K562 (cell line): ENCODE results near the gene GART. TPM values are rescaled to one million over a fixed set of nuclear protein-coding genes. Genes with fewer than 3 reads are reported as not detected.

ENCODE experiments used
- BHLHE40 ChIP-seq: IDR thresholded peaks from 2 replicates; pipeline ENCODE4 v1.6.1; 2011; ENCODE audit warnings: low read length, improper control_type of control experiment
- BMI1 ChIP-seq: fragments of 150-350 bp; IDR thresholded peaks from 2 replicates; pipeline ENCODE4 v1.6.1; 2014; ENCODE audit warnings: low read length
- CREBBP ChIP-seq: IDR thresholded peaks from one replicate; pipeline ENCODE4 v1.6.1; 2012; ENCODE audit warnings: low read depth, mild to moderate bottlenecking, control low read depth, inconsistent platforms, low read length
- FOXA1 ChIP-seq: fragments of 450-650 bp; IDR thresholded peaks from 2 replicates; pipeline ENCODE4 v1.6.1; 2016; ENCODE audit warnings: mild to moderate bottlenecking, borderline replicate concordance
- RBM14 ChIP-seq: fragments of 200-400 bp; formaldehyde crosslinking; IDR thresholded peaks from 2 replicates; pipeline ENCODE4 v1.6.1; 2018; ENCODE audit warnings: low read depth, mild to moderate bottlenecking, low read length, moderate library complexity, borderline replicate concordance; ENCODE audit not compliant: insufficient read depth
- ZBTB26 ChIP-seq: fragments of 450-650 bp; formaldehyde crosslinking; IDR thresholded peaks from 2 replicates; pipeline ENCODE4 v1.4.0; 2022; ENCODE audit warnings: missing genetic modification characterization
- ZNF324 ChIP-seq: fragments of 250-450 bp; sonication (Bioruptor Pico); IDR thresholded peaks from 2 replicates; pipeline ENCODE4 v1.4.0; 2020; ENCODE audit warnings: mild to moderate bottlenecking
- ZNF347 ChIP-seq: fragments of 450-650 bp; formaldehyde crosslinking; IDR thresholded peaks from 2 replicates; pipeline ENCODE4 v1.4.0; 2020; ENCODE audit warnings: low read depth, mild to moderate bottlenecking, moderate library complexity
- ZNF707 ChIP-seq: fragments of 250-450 bp; sonication (Bioruptor Pico); conservative IDR thresholded peaks from 2 replicates; pipeline ENCODE4 v1.8.0; 2022; ENCODE audit warnings: inconsistent platforms, mild to moderate bottlenecking, moderate library complexity
- polyA plus RNA-seq, 8 experiments: library from polyadenylated mRNA; depleted of rRNA in 4 of 8; stranded (reverse) in 5 of 8; unstranded in 3 of 8; fragments of >200 nt; fragmentation: Nextera tagmentation in 2 of 8; fragmentation: Illumina TruSeq in 1 of 8; extraction: Ambion mirVana in 2 of 8; extraction: Trizol in 1 of 8; gene quantifications; 2 replicates each; pipeline versions ENCODE4 v1.2.1 to v1.2.3, GENCODE V29; 2011 to 2014; ENCODE audit warnings: inconsistent platforms in 1 of 8, missing spikeins in 1 of 8
- total RNA-seq, 7 experiments: library from RNA; depleted of rRNA in 6 of 7; stranded (reverse); fragments of >200 nt in 6 of 7; fragmentation: Illumina TruSeq in 2 of 7; extraction: Trizol in 2 of 7; gene quantifications; 2 replicates each; pipeline versions ENCODE4 v1.2.1 to v1.2.3, GENCODE V29; 2011 to 2021; ENCODE audit warnings: low replicate concordance in 1 of 7
- TF ChIP-seq, protein P1 (sequence below): fragments of 150-350 bp; IDR thresholded peaks from 2 replicates; pipeline ENCODE4 v1.6.1; 2014; ENCODE audit warnings: low read depth, mild to moderate bottlenecking, low read length, borderline replicate concordance
- TF ChIP-seq, protein P2 (sequence below): sonication (generic); formaldehyde crosslinking; IDR thresholded peaks from 2 replicates; pipeline ENCODE4 v1.8.0; 2022; ENCODE audit warnings: mild to moderate bottlenecking, missing genetic modification reagents
- TF ChIP-seq, protein P3 (sequence below): fragments of 250-450 bp; sonication (Bioruptor Pico); IDR thresholded peaks from 2 replicates; pipeline ENCODE4 v1.4.0; 2020; ENCODE audit warnings: mild to moderate bottlenecking
- TF ChIP-seq, protein P4 (sequence below): sonication (generic); formaldehyde crosslinking; IDR thresholded peaks from 2 replicates; pipeline ENCODE4 v1.8.0; 2023; ENCODE audit warnings: mild to moderate bottlenecking, missing genetic modification reagents

The GART gene
- total and polyA plus RNA-seq, 9 of the 15 experiments (the other 6 are each of a cell fraction or from before 2014, with no cell fraction given), result 141 to 429 (median 349) TPM

- TF ChIP-seq ZNF324 (CRISPR knock-in tag) (no peak), BMI1 (no peak), RBM14 (no peak), CREBBP (no peak), ZNF347 (CRISPR knock-in tag) (no peak), FOXA1 (no peak), ZBTB26 (no peak), BHLHE40 (peak; percentile 88), ZNF707 (CRISPR knock-in tag) (no peak)
- TF ChIP-seq, protein P1, sequence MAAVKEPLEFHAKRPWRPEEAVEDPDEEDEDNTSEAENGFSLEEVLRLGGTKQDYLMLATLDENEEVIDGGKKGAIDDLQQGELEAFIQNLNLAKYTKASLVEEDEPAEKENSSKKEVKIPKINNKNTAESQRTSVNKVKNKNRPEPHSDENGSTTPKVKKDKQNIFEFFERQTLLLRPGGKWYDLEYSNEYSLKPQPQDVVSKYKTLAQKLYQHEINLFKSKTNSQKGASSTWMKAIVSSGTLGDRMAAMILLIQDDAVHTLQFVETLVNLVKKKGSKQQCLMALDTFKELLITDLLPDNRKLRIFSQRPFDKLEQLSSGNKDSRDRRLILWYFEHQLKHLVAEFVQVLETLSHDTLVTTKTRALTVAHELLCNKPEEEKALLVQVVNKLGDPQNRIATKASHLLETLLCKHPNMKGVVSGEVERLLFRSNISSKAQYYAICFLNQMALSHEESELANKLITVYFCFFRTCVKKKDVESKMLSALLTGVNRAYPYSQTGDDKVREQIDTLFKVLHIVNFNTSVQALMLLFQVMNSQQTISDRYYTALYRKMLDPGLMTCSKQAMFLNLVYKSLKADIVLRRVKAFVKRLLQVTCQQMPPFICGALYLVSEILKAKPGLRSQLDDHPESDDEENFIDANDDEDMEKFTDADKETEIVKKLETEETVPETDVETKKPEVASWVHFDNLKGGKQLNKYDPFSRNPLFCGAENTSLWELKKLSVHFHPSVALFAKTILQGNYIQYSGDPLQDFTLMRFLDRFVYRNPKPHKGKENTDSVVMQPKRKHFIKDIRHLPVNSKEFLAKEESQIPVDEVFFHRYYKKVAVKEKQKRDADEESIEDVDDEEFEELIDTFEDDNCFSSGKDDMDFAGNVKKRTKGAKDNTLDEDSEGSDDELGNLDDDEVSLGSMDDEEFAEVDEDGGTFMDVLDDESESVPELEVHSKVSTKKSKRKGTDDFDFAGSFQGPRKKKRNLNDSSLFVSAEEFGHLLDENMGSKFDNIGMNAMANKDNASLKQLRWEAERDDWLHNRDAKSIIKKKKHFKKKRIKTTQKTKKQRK, result no peak
- TF ChIP-seq, protein P2, sequence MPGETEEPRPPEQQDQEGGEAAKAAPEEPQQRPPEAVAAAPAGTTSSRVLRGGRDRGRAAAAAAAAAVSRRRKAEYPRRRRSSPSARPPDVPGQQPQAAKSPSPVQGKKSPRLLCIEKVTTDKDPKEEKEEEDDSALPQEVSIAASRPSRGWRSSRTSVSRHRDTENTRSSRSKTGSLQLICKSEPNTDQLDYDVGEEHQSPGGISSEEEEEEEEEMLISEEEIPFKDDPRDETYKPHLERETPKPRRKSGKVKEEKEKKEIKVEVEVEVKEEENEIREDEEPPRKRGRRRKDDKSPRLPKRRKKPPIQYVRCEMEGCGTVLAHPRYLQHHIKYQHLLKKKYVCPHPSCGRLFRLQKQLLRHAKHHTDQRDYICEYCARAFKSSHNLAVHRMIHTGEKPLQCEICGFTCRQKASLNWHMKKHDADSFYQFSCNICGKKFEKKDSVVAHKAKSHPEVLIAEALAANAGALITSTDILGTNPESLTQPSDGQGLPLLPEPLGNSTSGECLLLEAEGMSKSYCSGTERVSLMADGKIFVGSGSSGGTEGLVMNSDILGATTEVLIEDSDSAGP (CRISPR knock-in tag), result no peak
- TF ChIP-seq, protein P3, sequence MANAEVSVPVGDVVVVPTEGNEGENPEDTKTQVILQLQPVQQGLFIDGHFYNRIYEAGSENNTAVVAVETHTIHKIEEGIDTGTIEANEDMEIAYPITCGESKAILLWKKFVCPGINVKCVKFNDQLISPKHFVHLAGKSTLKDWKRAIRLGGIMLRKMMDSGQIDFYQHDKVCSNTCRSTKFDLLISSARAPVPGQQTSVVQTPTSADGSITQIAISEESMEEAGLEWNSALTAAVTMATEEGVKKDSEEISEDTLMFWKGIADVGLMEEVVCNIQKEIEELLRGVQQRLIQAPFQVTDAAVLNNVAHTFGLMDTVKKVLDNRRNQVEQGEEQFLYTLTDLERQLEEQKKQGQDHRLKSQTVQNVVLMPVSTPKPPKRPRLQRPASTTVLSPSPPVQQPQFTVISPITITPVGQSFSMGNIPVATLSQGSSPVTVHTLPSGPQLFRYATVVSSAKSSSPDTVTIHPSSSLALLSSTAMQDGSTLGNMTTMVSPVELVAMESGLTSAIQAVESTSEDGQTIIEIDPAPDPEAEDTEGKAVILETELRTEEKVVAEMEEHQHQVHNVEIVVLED, result no peak
- TF ChIP-seq, protein P4, sequence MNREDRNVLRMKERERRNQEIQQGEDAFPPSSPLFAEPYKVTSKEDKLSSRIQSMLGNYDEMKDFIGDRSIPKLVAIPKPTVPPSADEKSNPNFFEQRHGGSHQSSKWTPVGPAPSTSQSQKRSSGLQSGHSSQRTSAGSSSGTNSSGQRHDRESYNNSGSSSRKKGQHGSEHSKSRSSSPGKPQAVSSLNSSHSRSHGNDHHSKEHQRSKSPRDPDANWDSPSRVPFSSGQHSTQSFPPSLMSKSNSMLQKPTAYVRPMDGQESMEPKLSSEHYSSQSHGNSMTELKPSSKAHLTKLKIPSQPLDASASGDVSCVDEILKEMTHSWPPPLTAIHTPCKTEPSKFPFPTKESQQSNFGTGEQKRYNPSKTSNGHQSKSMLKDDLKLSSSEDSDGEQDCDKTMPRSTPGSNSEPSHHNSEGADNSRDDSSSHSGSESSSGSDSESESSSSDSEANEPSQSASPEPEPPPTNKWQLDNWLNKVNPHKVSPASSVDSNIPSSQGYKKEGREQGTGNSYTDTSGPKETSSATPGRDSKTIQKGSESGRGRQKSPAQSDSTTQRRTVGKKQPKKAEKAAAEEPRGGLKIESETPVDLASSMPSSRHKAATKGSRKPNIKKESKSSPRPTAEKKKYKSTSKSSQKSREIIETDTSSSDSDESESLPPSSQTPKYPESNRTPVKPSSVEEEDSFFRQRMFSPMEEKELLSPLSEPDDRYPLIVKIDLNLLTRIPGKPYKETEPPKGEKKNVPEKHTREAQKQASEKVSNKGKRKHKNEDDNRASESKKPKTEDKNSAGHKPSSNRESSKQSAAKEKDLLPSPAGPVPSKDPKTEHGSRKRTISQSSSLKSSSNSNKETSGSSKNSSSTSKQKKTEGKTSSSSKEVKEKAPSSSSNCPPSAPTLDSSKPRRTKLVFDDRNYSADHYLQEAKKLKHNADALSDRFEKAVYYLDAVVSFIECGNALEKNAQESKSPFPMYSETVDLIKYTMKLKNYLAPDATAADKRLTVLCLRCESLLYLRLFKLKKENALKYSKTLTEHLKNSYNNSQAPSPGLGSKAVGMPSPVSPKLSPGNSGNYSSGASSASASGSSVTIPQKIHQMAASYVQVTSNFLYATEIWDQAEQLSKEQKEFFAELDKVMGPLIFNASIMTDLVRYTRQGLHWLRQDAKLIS (CRISPR knock-in tag), result 0 out of 2 replicates have a peak, but pooled peaks have one; percentile 28
Measured at GRCh38 chr21:33491373-33492102, 50.4 kb downstream of the GART start, which contains the start of gene DNAJC28 (continued).
